HepG2 (cell line): Measurements from ENCODE around the gene TMEM187. TPM values are rescaled to one million over a fixed set of nuclear protein-coding genes. Genes with fewer than 3 reads are reported as not detected.

ENCODE experiments used
- ARNT ChIP-seq: fragments of 450-650 bp; IDR thresholded peaks from 2 replicates; pipeline ENCODE4 v1.6.1; 2017
- DMTF1 ChIP-seq: sonication (generic); formaldehyde crosslinking; IDR thresholded peaks from 2 replicates; pipeline ENCODE4 v1.4.0; 2020; ENCODE audit warnings: mild to moderate bottlenecking, missing genetic modification reagents
- HDAC1 ChIP-seq: sonication (generic); formaldehyde crosslinking; IDR thresholded peaks from 2 replicates; pipeline ENCODE4 v1.5.1; 2020; ENCODE audit warnings: mild to moderate bottlenecking, missing genetic modification reagents
- KIAA2018 ChIP-seq: sonication (generic); formaldehyde crosslinking; IDR thresholded peaks from 2 replicates; pipeline ENCODE4 v1.5.0; 2020; ENCODE audit warnings: mild to moderate bottlenecking, missing genetic modification reagents, borderline replicate concordance
- MEF2D ChIP-seq: sonication (generic); formaldehyde crosslinking; IDR thresholded peaks from 2 replicates; pipeline ENCODE4 v1.5.1; 2020; ENCODE audit warnings: mild to moderate bottlenecking, missing genetic modification reagents
- NCOA2 ChIP-seq: sonication (generic); formaldehyde crosslinking; IDR thresholded peaks from 2 replicates; pipeline ENCODE4 v1.8.0; 2022; ENCODE audit warnings: inconsistent platforms
- NFKBIZ ChIP-seq: IDR thresholded peaks from 2 replicates; pipeline ENCODE4 v1.6.1; 2018; ENCODE audit warnings: missing genetic modification reagents, missing compliant biosample characterization
- NONO ChIP-seq, 2 experiments: fragments of 450-650 bp in 1 of 2; sonication (generic) in 1 of 2; formaldehyde crosslinking in 1 of 2; IDR thresholded peaks in 1 of 2; conservative IDR thresholded peaks in 1 of 2; 2 replicates each; pipeline versions ENCODE4 v1.6.1 to v1.8.0; 2017 to 2022; ENCODE audit warnings: mild to moderate bottlenecking in 1 of 2, missing genetic modification reagents in 1 of 2, moderate library complexity in 1 of 2
- PCBP2 ChIP-seq: fragments of 200-400 bp; formaldehyde crosslinking; optimal IDR thresholded peaks from 2 replicates; pipeline ENCODE3; 2018; ENCODE audit warnings: low read length, low read depth; ENCODE audit not compliant: poor library complexity, severe bottlenecking
- SP2 ChIP-seq: sonication (generic); formaldehyde crosslinking; IDR thresholded peaks from 2 replicates; pipeline ENCODE4 v1.5.1; 2020; ENCODE audit warnings: mild to moderate bottlenecking, missing genetic modification reagents
- ZNF414 ChIP-seq: sonication (generic); formaldehyde crosslinking; IDR thresholded peaks from 2 replicates; pipeline ENCODE4 v1.5.0; 2020; ENCODE audit warnings: missing genetic modification reagents
- ZNF451 ChIP-seq: sonication (generic); formaldehyde crosslinking; IDR thresholded peaks from 2 replicates; pipeline ENCODE4 v1.5.0; 2020; ENCODE audit warnings: mild to moderate bottlenecking, missing genetic modification reagents
- ZNF687 ChIP-seq: sonication (generic); formaldehyde crosslinking; IDR thresholded peaks from 2 replicates; pipeline ENCODE4 v1.5.1; 2020; ENCODE audit warnings: mild to moderate bottlenecking, missing genetic modification reagents, moderate library complexity
- ZNF891 ChIP-seq: sonication (generic); formaldehyde crosslinking; IDR thresholded peaks from 2 replicates; pipeline ENCODE4 v1.5.0; 2020; ENCODE audit warnings: mild to moderate bottlenecking, missing genetic modification reagents
- polyA plus RNA-seq, 8 experiments: library from polyadenylated mRNA; depleted of rRNA in 3 of 8; stranded (reverse) in 7 of 8; unstranded in 1 of 8; fragments of >200 nt; fragmentation: Illumina TruSeq in 4 of 8; extraction: Trizol in 4 of 8; gene quantifications; 2 replicates each; pipeline versions ENCODE4 v1.2.1 to v1.2.3, GENCODE V29; 2011 to 2016; ENCODE audit warnings: low read depth in 4 of 8, missing spikeins in 1 of 8, mixed read lengths in 1 of 8; ENCODE audit not compliant: insufficient read depth in 1 of 8
- total RNA-seq, 5 experiments: library from RNA; depleted of rRNA; stranded (reverse); fragments of >200 nt; fragmentation: Illumina TruSeq; extraction: Trizol; gene quantifications; 2 replicates each; pipeline ENCODE4 v1.2.3, GENCODE V29; 2016; ENCODE audit warnings: low read depth in 1 of 5

The TMEM187 gene
- total and polyA plus RNA-seq, 2 of the 13 experiments (the other 11 are each of a cell fraction or from before 2014, with no cell fraction given), result 2.2 to 6.2 TPM

- TF ChIP-seq ZNF687 (CRISPR knock-in tag) (peak; percentile 53; the same call in 1 of the 2 replicates), DMTF1 (CRISPR knock-in tag) (no peak), MEF2D (CRISPR knock-in tag) (no peak), ARNT (no peak), NFKBIZ (CRISPR knock-in tag) (no peak), KIAA2018 (CRISPR knock-in tag) (no peak), PCBP2 (no peak), ZNF891 (CRISPR knock-in tag) (0 out of 2 replicates have a peak, but pooled peaks have one; percentile 42), HDAC1 (CRISPR knock-in tag) (peak; percentile 24; the same call in 1 of the 2 replicates), NONO (IDR thresholded peaks at IDR 0.05) (no peak), NONO (CRISPR knock-in tag; conservative IDR thresholded peaks at IDR 0.05) (0 out of 2 replicates have a peak, but pooled peaks have one; percentile 1), ZNF414 (CRISPR knock-in tag) (no peak), SP2 (no peak), NCOA2 (CRISPR knock-in tag) (0 out of 2 replicates have a peak, but pooled peaks have one; percentile 2), ZNF451 (no peak)
Measured at GRCh38 chrX:154013001-154013421, 40.5 kb downstream of the TMEM187 start (continued).
